IMR-90 (cell line): ENCODE measurements around the gene REN. TPM values are rescaled to one million over a fixed set of nuclear protein-coding genes. Genes with fewer than 3 reads are reported as not detected.

ENCODE experiments used
- ATAC-seq: fragments of 200-7000 bp; cut with Tn5 transposase; 2 replicates; pipeline ENCODE4 v1.9.1; 2020; ENCODE audit warnings: low read depth, mild to moderate bottlenecking, moderate library complexity
- BruUV-seq: library from RNA; stranded (reverse); fragments of 400-500 nt; replicated peaks from 2 replicates; lab custom pipeline; 2021; lab: Mats Ljungman, UMichigan
- CTCF ChIA-PET: fragments of 300-600 bp; formaldehyde crosslinking; extraction: SDS; loops from one replicate; lab custom pipeline; 2021; ENCODE audit warnings: antibody characterized with exemption; lab: Yijun Ruan, JAX
- POLR2A ChIA-PET: fragments of 300-600 bp; sonication (Branson Sonifier 250); formaldehyde crosslinking; loops from one replicate; lab custom pipeline; 2022; ENCODE audit warnings: antibody characterized with exemption; ENCODE audit not compliant: unreplicated experiment; lab: Charles Lee
- DNase-seq: peaks from one replicate; pipeline ENCODE4 v3.0.0; 2013
- H2AFZ ChIP-seq: replicated peaks from 2 replicates; pipeline ENCODE3; 2013; ENCODE audit warnings: low read length, mild to moderate bottlenecking; ENCODE audit not compliant: poor library complexity
- H2AK5ac ChIP-seq: 2 replicates; pipeline ENCODE4 v1.6.1; 2013; ENCODE audit warnings: low read depth, low read length, inconsistent platforms
- H2AK9ac ChIP-seq: replicated peaks from 2 replicates; pipeline ENCODE3; 2013; ENCODE audit warnings: mild to moderate bottlenecking, low read depth, low read length, moderate library complexity; ENCODE audit not compliant: poor library complexity
- H2BK120ac ChIP-seq: 2 replicates; pipeline ENCODE4 v1.6.1; 2013; ENCODE audit warnings: low read depth, low read length, inconsistent platforms
- H2BK15ac ChIP-seq: 3 replicates; pipeline ENCODE4 v1.6.1; 2013; ENCODE audit warnings: low read depth, low read length, inconsistent platforms
- H2BK20ac ChIP-seq: 2 replicates; pipeline ENCODE4 v1.6.1; 2013; ENCODE audit warnings: low read depth, mild to moderate bottlenecking, inconsistent platforms, low read length, moderate library complexity
- H2BK5ac ChIP-seq: 2 replicates; pipeline ENCODE4 v1.6.1; 2013; ENCODE audit warnings: mild to moderate bottlenecking, low read depth, low read length, inconsistent platforms; ENCODE audit not compliant: poor library complexity, severe bottlenecking
- H3K14ac ChIP-seq: replicated peaks from 2 replicates; pipeline ENCODE4 v1.6.1; 2013; ENCODE audit warnings: low read depth, low read length, inconsistent platforms
- H3K18ac ChIP-seq: 2 replicates; pipeline ENCODE4 v1.6.1; 2013; ENCODE audit warnings: low read depth, low read length, control low read depth
- H3K23ac ChIP-seq: 2 replicates; pipeline ENCODE4 v1.6.1; 2013; ENCODE audit warnings: low read depth, low read length, inconsistent platforms
- H3K27ac ChIP-seq: 2 replicates; pipeline ENCODE4 v1.5.1; 2013; ENCODE audit warnings: mild to moderate bottlenecking, control low read depth, low read length; ENCODE audit not compliant: insufficient read depth
- H3K27me3 ChIP-seq: 2 replicates; pipeline ENCODE4 v1.6.1; 2013; ENCODE audit warnings: low read length; ENCODE audit not compliant: control insufficient read depth, insufficient read depth
- H3K36me3 ChIP-seq: 2 replicates; pipeline ENCODE4 v1.6.1; 2013; ENCODE audit warnings: low read length, mixed read lengths; ENCODE audit not compliant: control insufficient read depth, insufficient read depth
- H3K4ac ChIP-seq: 2 replicates; pipeline ENCODE4 v1.6.1; 2013; ENCODE audit warnings: low read depth, low read length, inconsistent platforms
- H3K4me1 ChIP-seq: 2 replicates; pipeline ENCODE4 v1.6.1; 2013; ENCODE audit warnings: low read length, mixed read lengths; ENCODE audit not compliant: control insufficient read depth, insufficient read depth
- H3K4me2 ChIP-seq: 2 replicates; pipeline ENCODE4 v1.6.1; 2013; ENCODE audit warnings: low read depth, mild to moderate bottlenecking, control low read depth, low read length, moderate library complexity
- H3K4me3 ChIP-seq: 2 replicates; pipeline ENCODE4 v1.5.1; 2013; ENCODE audit warnings: low read depth, mild to moderate bottlenecking, control low read depth, low read length, moderate library complexity; ENCODE audit not compliant: insufficient read depth
- H3K56ac ChIP-seq: 2 replicates; pipeline ENCODE4 v1.6.1; 2013; ENCODE audit warnings: low read length, inconsistent platforms; ENCODE audit not compliant: insufficient read depth; ENCODE audit errors: extremely low read depth
- H3K79me1 ChIP-seq, 2 experiments: 2 replicates each; pipeline ENCODE4 v1.6.1; 2013; ENCODE audit warnings: low read length in 2 of 2, inconsistent platforms in 1 of 2, low read depth in 1 of 2
- H3K9ac ChIP-seq: 2 replicates; pipeline ENCODE4 v1.6.1; 2013; ENCODE audit warnings: low read depth, low read length, control low read depth
- H3K9me1 ChIP-seq: 2 replicates; pipeline ENCODE4 v1.6.1; 2013; ENCODE audit warnings: low read length, inconsistent platforms; ENCODE audit not compliant: insufficient read depth
- H3K9me3 ChIP-seq: 2 replicates; pipeline ENCODE4 v1.6.1; 2013; ENCODE audit warnings: low read length; ENCODE audit not compliant: control insufficient read depth, insufficient read depth
- H4K20me1 ChIP-seq: 2 replicates; pipeline ENCODE4 v1.6.1; 2013; ENCODE audit warnings: low read length, inconsistent platforms; ENCODE audit not compliant: insufficient read depth
- H4K5ac ChIP-seq: 2 replicates; pipeline ENCODE4 v1.6.1; 2013; ENCODE audit warnings: mild to moderate bottlenecking, low read depth, low read length, control low read depth
- H4K8ac ChIP-seq, 2 experiments: 2 replicates each; pipeline ENCODE4 v1.6.1; 2013; ENCODE audit warnings: low read depth in 2 of 2, low read length in 2 of 2, control low read depth in 1 of 2, inconsistent platforms in 1 of 2
- H4K91ac ChIP-seq: 2 replicates; pipeline ENCODE4 v1.6.1; 2013; ENCODE audit warnings: low read depth, low read length, inconsistent platforms; ENCODE audit not compliant: insufficient read depth
- BHLHE40 ChIP-seq: fragments of 150-350 bp; IDR thresholded peaks from 2 replicates; pipeline ENCODE4 v1.6.1; 2016; ENCODE audit warnings: mild to moderate bottlenecking, low read depth, low read length
- CEBPB ChIP-seq: IDR thresholded peaks from 2 replicates; pipeline ENCODE4 v1.6.1; 2012; ENCODE audit warnings: low read depth, low read length, improper control_type of control experiment
- RCOR1 ChIP-seq: IDR thresholded peaks from 2 replicates; pipeline ENCODE4 v1.6.1; 2012; ENCODE audit warnings: mild to moderate bottlenecking, low read length, improper control_type of control experiment; ENCODE audit not compliant: insufficient replicate concordance
- WGBS, 2 experiments: methylation state at CpG; one replicate each; pipeline versions ENCODE4 v1.1.5 to v1.1.7; 2013; ENCODE audit warnings: missing lambda C conversion rate in 2 of 2; ENCODE audit not compliant: insufficient read length in 1 of 2; ENCODE audit errors: extremely low coverage in 2 of 2; 5-methylcytosine and 5-hydroxymethylcytosine counted together
- dilution Hi-C: fragments of 300-500 bp; cut with HindIII; formaldehyde crosslinking; loops from one replicate; pipeline ENCODE4 v1.14.3; 2018; ENCODE audit warnings: low sequenced_read_pairs; ENCODE audit not compliant: unreplicated experiment
- in situ Hi-C: fragments of 300-500 bp; cut with MboI; formaldehyde crosslinking; loops from 3 replicates; pipeline ENCODE4 v1.14.3; 2019; ENCODE audit warnings: low sequenced_read_pairs, inconsistent platforms, mixed read lengths
- intact Hi-C: fragments of 100-400 bp; cut with micrococcal nuclease; formaldehyde crosslinking; loops from 2 replicates; pipeline ENCODE4 v1.10.0; 2022
- polyA plus RNA-seq, 3 experiments: library from polyadenylated mRNA; depleted of rRNA; stranded (reverse); fragments of >200 nt; gene quantifications; 2 replicates each; pipeline ENCODE4 v1.2.3, GENCODE V29; 2012; ENCODE audit warnings: low replicate concordance in 1 of 3
- total RNA-seq: library from RNA; depleted of rRNA; stranded (reverse); fragments of >200 nt; gene quantifications from 2 replicates; pipeline ENCODE4 v1.2.3, GENCODE V29; 2012

REN gene
- total and polyA plus RNA-seq, 2 of the 4 experiments (the other 2 are of a cell fraction), result 0.54 to 1.2 TPM

- 0 out of 2 replicates have a peak overlapping the region, but pooled peaks have one; percentile 32 for H2BK20ac ChIP-seq
- H3K23ac ChIP-seq, result no peak overlapping the region
- DNase-seq (no peak), ATAC-seq (no peak)
- no peak overlapping the region for H2AK9ac ChIP-seq
- 0 out of 4 replicates have a peak overlapping the region, but pooled peaks of 1 of the 2 experiments have one; percentile 7 for H4K8ac ChIP-seq
- peaks cover 6 to 14% of the 10 kb centered on the region in 2 experiments; a peak in 3 of 4 replicates for H3K79me1 ChIP-seq
- no peak overlapping the region for H4K91ac ChIP-seq
- H2BK5ac ChIP-seq, result peak overlapping the region; percentile 11
- H3K9me1 ChIP-seq, result peaks cover 17% of the 10 kb centered on the region
- in situ Hi-C loops, result no loop called here
- H3K9ac ChIP-seq, result no peak overlapping the region
- H4K20me1 ChIP-seq, result no peaks in the 10 kb centered on the region
- H2AK5ac ChIP-seq, result no peak overlapping the region
- no peaks in the 10 kb centered on the region for H3K9me3 ChIP-seq
- TF ChIP-seq RCOR1 (no peak), BHLHE40 (no peak), CEBPB (no peak)
- no peak overlapping the region for H3K4me3 ChIP-seq
- ChIA-PET POLR2A (no interaction called here), CTCF (interaction anchor here (0.6 to 1.2 kb wide), 2 partner anchors 167 to 207 kb away, joined by 3 to 5 read pairs; no protein-coding TSS in a partner anchor)
- peak overlapping the region; percentile 35; the same call in 1 of the 3 replicates for H2BK15ac ChIP-seq
- H3K36me3 ChIP-seq, result no peaks in the 10 kb centered on the region
- H3K56ac ChIP-seq, result no peak overlapping the region
- H3K27ac ChIP-seq, result no peak overlapping the region
- H3K18ac ChIP-seq, result no peak overlapping the region
- peak overlapping the region; percentile 15; the same call in 1 of the 2 replicates for H2BK120ac ChIP-seq
- peaks cover 3% of the 10 kb centered on the region; the same call in 1 of the 2 replicates for H3K27me3 ChIP-seq
- no peak overlapping the region; the same call in 1 of the 2 replicates for H3K4ac ChIP-seq
- intact Hi-C loops, result no loop called here
- H2AFZ ChIP-seq, result peak overlapping the region; percentile 43
- BruUV-seq, result no TSS peak
- H3K4me2 ChIP-seq, result no peak overlapping the region
- no peak overlapping the region for H4K5ac ChIP-seq
- H3K4me1 ChIP-seq, result peaks cover 24% of the 10 kb centered on the region
- WGBS, 2 experiments, result 94% methylated on average over 2 of the region's 7 CpGs; no CpG with 5 or more reads in 1 of the 2 experiments
- dilution Hi-C loops, result no loop called here
- H3K14ac ChIP-seq, result no peak overlapping the region
Observed at GRCh38 chr1:204191456-204191855, 25.3 kb upstream of the REN start.
